ENCODE results near the gene AGAP1. TPM values are rescaled to one million over a fixed set of nuclear protein-coding genes. Genes with fewer than 3 reads are reported as not detected.

The AGAP1 gene
- total RNA-seq, 1 donor from 2014 or later, result 20.4 TPM

- Histone ChIP-seq H3K4me3 (no peak overlapping the region), H2AFZ (replicated peaks) (no peak overlapping the region), H3K27ac (no peak overlapping the region), H3K9ac (no peak overlapping the region), H3K27me3 (no peaks in the 10 kb centered on the region), H4K20me1 (ENCODE audit: low read depth) (peaks cover 56% of the 10 kb centered on the region), H3K4me2 (peak overlapping the region; percentile 14), H3K79me2 (ENCODE audit: low read depth) (no peaks in the 10 kb centered on the region), H3K4me1 (peaks cover 27% of the 10 kb centered on the region), H3K9me3 (ENCODE audit: low read depth) (no peaks in the 10 kb centered on the region), H3K36me3 (no peaks in the 10 kb centered on the region), H3F3A (ENCODE audit: low read depth) (peaks cover 15% of the 10 kb centered on the region)
- peak; percentile 34 for DNase-seq (ENCODE audit: low spot score)
- Mint-ChIP-seq H3K36me3 (peaks cover 7% of the 10 kb centered on the region), H3K4me1 (peaks cover 43% of the 10 kb centered on the region), H3K27me3 (ENCODE audit: insufficient read depth, low read depth) (no peaks in the 10 kb centered on the region), H3K27ac (no peak overlapping the region), H3K9me3 (no peaks in the 10 kb centered on the region), H3K4me3 (no peak overlapping the region)
- no peak for TF ChIP-seq EZH2phosphoT487 (IDR thresholded peaks at IDR 0.05)
- TF ChIP-seq CTCF (IDR thresholded peaks at IDR 0.05), result no peak
- TF ChIP-seq EZH2 (IDR thresholded peaks at IDR 0.05), result no peak
Observed at GRCh38 chr2:235773188-235773928, 279.5 kb downstream of the AGAP1 start.

- Histone ChIP-seq H3K27ac (no peak overlapping the region), H3F3A (ENCODE audit: low read depth) (peaks cover 22% of the 10 kb centered on the region), H3K9ac (no peak overlapping the region), H3K4me3 (no peak overlapping the region), H3K9me3 (ENCODE audit: low read depth) (no peaks in the 10 kb centered on the region), H3K4me1 (peaks cover 27% of the 10 kb centered on the region), H3K4me2 (peak overlapping the region; percentile 25), H2AFZ (replicated peaks) (no peak overlapping the region), H3K36me3 (no peaks in the 10 kb centered on the region), H4K20me1 (ENCODE audit: low read depth) (peaks cover 66% of the 10 kb centered on the region), H3K27me3 (no peaks in the 10 kb centered on the region), H3K79me2 (ENCODE audit: low read depth) (no peaks in the 10 kb centered on the region)
- Mint-ChIP-seq H3K27me3 (ENCODE audit: insufficient read depth, low read depth) (no peaks in the 10 kb centered on the region), H3K9me3 (no peaks in the 10 kb centered on the region), H3K36me3 (peaks cover 9% of the 10 kb centered on the region), H3K27ac (no peak overlapping the region), H3K4me1 (peaks cover 43% of the 10 kb centered on the region), H3K4me3 (no peak overlapping the region)
- no peak for DNase-seq (ENCODE audit: low spot score)
- TF ChIP-seq EZH2 (IDR thresholded peaks at IDR 0.05) (no peak), CTCF (IDR thresholded peaks at IDR 0.05) (no peak), EZH2phosphoT487 (IDR thresholded peaks at IDR 0.05) (no peak)
Observed at GRCh38 chr2:235774153-235774870, 280.5 kb downstream of the AGAP1 start.

- Mint-ChIP-seq H3K9me3 (no peaks in the 10 kb centered on the region), H3K4me1 (peaks cover 44% of the 10 kb centered on the region), H3K36me3 (peaks cover 5% of the 10 kb centered on the region), H3K27me3 (ENCODE audit: insufficient read depth, low read depth) (no peaks in the 10 kb centered on the region), H3K27ac (no peak overlapping the region), H3K4me3 (no peak overlapping the region)
- Histone ChIP-seq H3K4me3 (no peak overlapping the region), H2AFZ (replicated peaks) (no peak overlapping the region), H3K9ac (no peak overlapping the region), H3K27ac (no peak overlapping the region), H3K4me1 (peaks cover 27% of the 10 kb centered on the region), H3K79me2 (ENCODE audit: low read depth) (no peaks in the 10 kb centered on the region), H3K36me3 (no peaks in the 10 kb centered on the region), H3K9me3 (ENCODE audit: low read depth) (no peaks in the 10 kb centered on the region), H3K4me2 (no peak overlapping the region), H3K27me3 (no peaks in the 10 kb centered on the region), H4K20me1 (ENCODE audit: low read depth) (peaks cover 77% of the 10 kb centered on the region), H3F3A (ENCODE audit: low read depth) (peaks cover 22% of the 10 kb centered on the region)
- no peak for DNase-seq (ENCODE audit: low spot score)
- TF ChIP-seq EZH2phosphoT487 (IDR thresholded peaks at IDR 0.05) (no peak), EZH2 (IDR thresholded peaks at IDR 0.05) (no peak), CTCF (IDR thresholded peaks at IDR 0.05) (no peak)
Observed at GRCh38 chr2:235776531-235776930, 282.7 kb downstream of the AGAP1 start.

All from neural progenitor cell (in vitro differentiated cells).